ENCODE results near the gene UQCR11.

The UQCR11 gene

GRCh38 chr19:1650650-1651567 is 45.6 kb upstream of the UQCR11 start:
- TF ChIP-seq ZFX (IDR thresholded peaks at IDR 0.05; ENCODE audit: borderline replicate concordance) (no peak), CTCF (IDR thresholded peaks at IDR 0.05) (no peak)
- peak overlapping the region; percentile 86 for H3K27ac ChIP-seq

GRCh38 chr19:1649706-1650649 is 44.7 kb upstream of the UQCR11 start:
- peak overlapping the region; percentile 86; the same call in 1 of the 2 replicates for H3K27ac ChIP-seq
- TF ChIP-seq ZFX (IDR thresholded peaks at IDR 0.05; ENCODE audit: borderline replicate concordance) (no peak), CTCF (IDR thresholded peaks at IDR 0.05) (no peak)

GRCh38 chr19:1648920-1649541 is 43.8 kb upstream of the UQCR11 start:
- no peak overlapping the region for H3K27ac ChIP-seq
- no peak for TF ChIP-seq ZFX (IDR thresholded peaks at IDR 0.05; ENCODE audit: borderline replicate concordance)
- no peak for TF ChIP-seq CTCF (IDR thresholded peaks at IDR 0.05)

- TF ChIP-seq ZFX (IDR thresholded peaks at IDR 0.05; ENCODE audit: borderline replicate concordance) (no peak), CTCF (IDR thresholded peaks at IDR 0.05) (no peak)
- no peak overlapping the region for H3K27ac ChIP-seq
These were observed 43.2 kb upstream of the UQCR11 start for GRCh38 chr19:1648459-1648849.

GRCh38 chr19:1647501-1648458 is 42.5 kb upstream of the UQCR11 start:
- TF ChIP-seq ZFX (IDR thresholded peaks at IDR 0.05; ENCODE audit: borderline replicate concordance) (no peak), CTCF (IDR thresholded peaks at IDR 0.05) (no peak)
- H3K27ac ChIP-seq = no peak overlapping the region

Measured in 22Rv1 (cell line).